Parathyroid adenoma (tissue), 2 donors: Measurements from ENCODE around the gene CHIC2.

ENCODE experiments used
- H2AFZ ChIP-seq: fragments of 300-600 bp; sonication (generic); one replicate; pipeline ENCODE4 v1.7.0; 2017; ENCODE audit warnings: antibody characterized with exemption, mild to moderate bottlenecking
- H3K27ac ChIP-seq: fragments of 300-600 bp; sonication (generic); one replicate; pipeline ENCODE4 v1.7.0; 2017
- H3K27me3 ChIP-seq: fragments of 300-600 bp; sonication (generic); one replicate; pipeline ENCODE4 v1.7.0; 2017; ENCODE audit warnings: low read length; ENCODE audit not compliant: control insufficient read depth, insufficient read depth
- H3K36me3 ChIP-seq: fragments of 300-600 bp; sonication (generic); one replicate; pipeline ENCODE4 v1.7.0; 2017; ENCODE audit warnings: low read length; ENCODE audit not compliant: control insufficient read depth, insufficient read depth
- H3K4me1 ChIP-seq: fragments of 300-600 bp; sonication (generic); one replicate; pipeline ENCODE4 v1.7.0; 2017; ENCODE audit warnings: control low read depth
- H3K4me2 ChIP-seq: fragments of 300-600 bp; sonication (generic); one replicate; pipeline ENCODE4 v1.7.0; 2017; ENCODE audit warnings: low read length
- H3K4me3 ChIP-seq: fragments of 300-600 bp; sonication (generic); one replicate; pipeline ENCODE4 v1.7.0; 2017; ENCODE audit warnings: low read depth, low read length
- H3K79me2 ChIP-seq: fragments of 300-600 bp; sonication (generic); one replicate; pipeline ENCODE4 v1.7.0; 2017; ENCODE audit warnings: control low read depth
- H3K9ac ChIP-seq: fragments of 300-600 bp; sonication (generic); one replicate; pipeline ENCODE4 v1.7.0; 2017; ENCODE audit warnings: mild to moderate bottlenecking
- H3K9me3 ChIP-seq: fragments of 300-600 bp; sonication (generic); one replicate; pipeline ENCODE4 v1.7.0; 2017; ENCODE audit warnings: low read length; ENCODE audit not compliant: control insufficient read depth
- TF ChIP-seq, protein P1 (sequence below): fragments of 300-600 bp; sonication (generic); IDR thresholded peaks from one replicate; pipeline ENCODE4 v1.7.0; 2017; ENCODE audit warnings: antibody characterized with exemption, mild to moderate bottlenecking
- donor health status: primary hyperparathyroidism.

The CHIC2 gene

DNA sequence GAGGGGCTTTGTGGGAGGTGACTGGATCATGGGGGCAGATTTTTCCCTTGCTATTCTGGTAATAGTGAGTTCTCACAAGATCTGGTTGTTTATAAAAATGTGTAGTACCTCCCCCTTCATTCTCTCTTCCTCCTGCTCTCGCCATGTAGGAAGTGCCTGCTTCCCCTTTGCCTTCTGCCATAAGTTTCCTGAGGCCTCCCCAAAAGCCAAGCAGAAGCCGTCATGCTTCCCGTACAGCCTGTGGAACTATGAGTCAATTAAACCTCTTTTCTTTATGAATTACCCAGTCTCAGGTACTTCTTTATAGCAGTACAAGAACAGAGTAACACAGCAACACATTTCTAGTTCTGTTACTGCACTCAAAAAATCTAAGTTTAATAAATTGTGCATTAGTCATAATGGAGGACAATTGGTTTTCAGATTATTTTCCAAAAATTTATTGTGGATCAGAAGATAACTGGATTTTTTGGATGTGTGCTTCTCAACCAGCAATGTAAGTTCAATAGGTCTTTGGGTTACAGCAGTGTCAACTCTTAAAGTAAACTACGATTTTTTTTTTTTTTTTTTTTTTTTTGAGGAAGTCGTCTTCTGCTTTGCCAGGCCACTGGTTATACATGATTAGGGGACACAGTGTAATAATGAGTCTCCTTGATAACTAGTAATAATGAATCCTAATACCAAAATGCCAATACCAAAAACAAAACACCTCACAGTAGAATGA, 69.9 kb downstream of the CHIC2 start:
- Histone ChIP-seq H3K27ac (no peak overlapping the region), H3K27me3 (no peaks in the 10 kb centered on the region)

DNA sequence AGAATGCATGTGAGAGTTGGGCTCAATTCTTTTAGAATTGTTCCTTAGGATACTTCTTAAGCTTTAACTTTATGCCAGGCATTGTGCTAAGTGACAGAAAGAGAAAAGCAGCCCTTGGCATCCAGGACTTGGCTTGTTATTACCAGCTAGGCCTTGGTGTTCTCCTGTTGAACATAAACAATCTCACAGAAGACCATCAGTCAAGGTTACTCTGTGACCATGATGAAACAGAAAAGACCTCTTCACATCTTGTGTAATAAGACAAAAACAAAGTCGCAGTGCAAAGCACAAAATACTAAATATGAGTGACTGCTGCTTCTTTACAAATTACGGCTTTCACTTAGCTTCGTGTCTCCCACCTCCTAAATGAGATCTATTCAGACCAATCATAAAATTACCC, 71.6 kb downstream of the CHIC2 start:
- H3K4me1 ChIP-seq, result no peaks in the 10 kb centered on the region
- no peak overlapping the region for H3K27ac ChIP-seq
- H3K4me2 ChIP-seq, result no peak overlapping the region

More for the DNA sequence above, 69.9 kb downstream of the CHIC2 start:
- Histone ChIP-seq H3K36me3 (no peaks in the 10 kb centered on the region), H3K4me3 (no peak overlapping the region), H3K9ac (no peak overlapping the region), H3K9me3 (no peaks in the 10 kb centered on the region), H2AFZ (no peak overlapping the region), H3K4me1 (no peaks in the 10 kb centered on the region), H3K79me2 (no peaks in the 10 kb centered on the region), H3K4me2 (no peak overlapping the region)
- TF ChIP-seq, protein P1, sequence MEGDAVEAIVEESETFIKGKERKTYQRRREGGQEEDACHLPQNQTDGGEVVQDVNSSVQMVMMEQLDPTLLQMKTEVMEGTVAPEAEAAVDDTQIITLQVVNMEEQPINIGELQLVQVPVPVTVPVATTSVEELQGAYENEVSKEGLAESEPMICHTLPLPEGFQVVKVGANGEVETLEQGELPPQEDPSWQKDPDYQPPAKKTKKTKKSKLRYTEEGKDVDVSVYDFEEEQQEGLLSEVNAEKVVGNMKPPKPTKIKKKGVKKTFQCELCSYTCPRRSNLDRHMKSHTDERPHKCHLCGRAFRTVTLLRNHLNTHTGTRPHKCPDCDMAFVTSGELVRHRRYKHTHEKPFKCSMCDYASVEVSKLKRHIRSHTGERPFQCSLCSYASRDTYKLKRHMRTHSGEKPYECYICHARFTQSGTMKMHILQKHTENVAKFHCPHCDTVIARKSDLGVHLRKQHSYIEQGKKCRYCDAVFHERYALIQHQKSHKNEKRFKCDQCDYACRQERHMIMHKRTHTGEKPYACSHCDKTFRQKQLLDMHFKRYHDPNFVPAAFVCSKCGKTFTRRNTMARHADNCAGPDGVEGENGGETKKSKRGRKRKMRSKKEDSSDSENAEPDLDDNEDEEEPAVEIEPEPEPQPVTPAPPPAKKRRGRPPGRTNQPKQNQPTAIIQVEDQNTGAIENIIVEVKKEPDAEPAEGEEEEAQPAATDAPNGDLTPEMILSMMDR, result no peak

DNA sequence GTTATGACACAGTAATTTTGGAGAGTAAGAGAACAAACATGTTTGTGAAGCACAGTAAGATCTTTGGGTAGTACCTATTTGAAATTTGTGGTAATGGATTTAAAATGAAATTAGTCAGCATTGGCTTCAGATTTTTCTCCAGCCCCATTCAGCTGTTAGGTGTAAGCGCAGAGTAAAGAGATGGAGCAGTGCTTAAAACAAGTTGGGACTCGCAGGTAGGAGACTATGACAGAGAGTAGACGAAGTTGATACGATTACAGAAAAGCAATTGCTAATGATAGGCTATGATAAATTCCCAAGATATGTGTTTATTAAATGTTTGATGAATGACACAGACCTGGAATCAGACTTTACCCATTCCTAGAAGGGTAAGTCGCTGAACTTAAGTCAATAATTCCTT, 72.6 kb downstream of the CHIC2 start:
- H2AFZ ChIP-seq, result no peak overlapping the region
- no peak overlapping the region for H3K27ac ChIP-seq
- no peak overlapping the region for H3K4me2 ChIP-seq
- TF ChIP-seq, protein P1, result no peak
- H3K9me3 ChIP-seq, result no peaks in the 10 kb centered on the region
- no peaks in the 10 kb centered on the region for H3K36me3 ChIP-seq
- no peak overlapping the region for H3K4me3 ChIP-seq
- no peaks in the 10 kb centered on the region for H3K27me3 ChIP-seq
- H3K4me1 ChIP-seq, result no peaks in the 10 kb centered on the region
- no peaks in the 10 kb centered on the region for H3K79me2 ChIP-seq
- H3K9ac ChIP-seq, result no peak overlapping the region

More for the DNA sequence above, 71.6 kb downstream of the CHIC2 start:
- no peaks in the 10 kb centered on the region for H3K9me3 ChIP-seq
- H3K79me2 ChIP-seq, result no peaks in the 10 kb centered on the region
- no peaks in the 10 kb centered on the region for H3K27me3 ChIP-seq
- no peaks in the 10 kb centered on the region for H3K36me3 ChIP-seq
- TF ChIP-seq, protein P1, result no peak
- no peak overlapping the region for H2AFZ ChIP-seq
- H3K4me3 ChIP-seq, result no peak overlapping the region
- no peak overlapping the region for H3K9ac ChIP-seq

DNA sequence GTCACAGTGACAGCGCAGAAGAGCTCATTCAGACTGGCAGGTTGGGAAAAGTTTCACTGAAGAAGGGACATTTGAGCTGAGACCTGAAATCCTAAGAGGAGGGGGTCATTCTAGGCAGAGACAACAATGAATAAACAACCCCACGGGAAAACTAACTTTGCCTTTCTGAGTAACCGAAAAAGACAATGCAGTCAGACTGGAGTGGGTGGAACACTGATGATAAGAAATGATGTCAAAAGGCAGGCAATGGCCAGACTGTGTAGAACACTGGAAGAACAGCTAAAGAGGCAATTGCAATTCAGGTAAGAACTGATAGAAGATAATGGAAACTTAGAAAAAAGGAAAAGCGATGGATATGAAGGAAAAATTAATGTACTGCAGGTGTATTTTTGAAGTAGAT, 73.8 kb downstream of the CHIC2 start:
- no peak overlapping the region for H3K4me2 ChIP-seq
- no peak overlapping the region for H3K4me3 ChIP-seq
- no peaks in the 10 kb centered on the region for H3K9me3 ChIP-seq
- H3K9ac ChIP-seq, result no peak overlapping the region
- H3K27ac ChIP-seq, result no peak overlapping the region
- TF ChIP-seq, protein P1, result no peak
- no peak overlapping the region for H2AFZ ChIP-seq
- H3K4me1 ChIP-seq, result no peaks in the 10 kb centered on the region
- H3K27me3 ChIP-seq, result no peaks in the 10 kb centered on the region
- no peaks in the 10 kb centered on the region for H3K36me3 ChIP-seq
- no peaks in the 10 kb centered on the region for H3K79me2 ChIP-seq

DNA sequence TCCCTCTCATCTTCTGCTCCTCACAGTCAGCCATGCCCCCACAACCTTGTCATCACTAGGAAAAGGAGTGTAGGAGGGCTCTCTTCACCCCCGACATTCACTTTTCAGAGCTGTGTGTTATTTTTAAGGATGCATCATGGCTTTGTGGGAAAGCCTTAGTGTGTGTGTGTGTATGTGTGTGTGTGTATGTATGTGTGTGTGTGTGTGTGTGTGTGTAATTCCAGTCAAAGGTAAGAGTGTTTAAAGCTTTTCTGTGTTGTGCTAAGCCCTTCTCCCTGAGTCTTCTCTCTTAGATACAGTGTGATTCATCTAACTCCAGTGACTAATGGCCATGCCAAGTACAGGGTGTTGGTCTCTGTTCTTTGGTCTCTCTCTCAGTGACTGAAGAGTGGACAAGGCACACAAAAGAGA, 76.6 kb downstream of the CHIC2 start:
- Histone ChIP-seq H3K27me3 (no peaks in the 10 kb centered on the region), H3K79me2 (no peaks in the 10 kb centered on the region), H3K4me3 (no peak overlapping the region), H3K4me2 (no peak overlapping the region), H3K4me1 (no peaks in the 10 kb centered on the region), H3K9me3 (no peaks in the 10 kb centered on the region), H3K36me3 (no peaks in the 10 kb centered on the region), H2AFZ (no peak overlapping the region), H3K9ac (no peak overlapping the region), H3K27ac (no peak overlapping the region)
- TF ChIP-seq, protein P1, result no peak
